IPS DF 6.9 (cell line): Measurements from ENCODE around the gene CD99.
"Not testable (repeated sequence)": the region's sequence is repeated elsewhere in the genome, so short reads cannot be mapped to it uniquely, and the experiment has no call there.

Experiments used
- DNase-seq: peaks from one replicate; pipeline ENCODE4 v3.0.0-alpha.2; 2013; ENCODE audit warnings: low read depth, low spot score
- H3K27ac ChIP-seq: one replicate; pipeline ENCODE4 v1.5.1; 2013; ENCODE audit warnings: low read length, control low read depth
- H3K27me3 ChIP-seq: 2 replicates; pipeline ENCODE4 v1.6.1; 2013; ENCODE audit warnings: mild to moderate bottlenecking, low read length; ENCODE audit not compliant: control insufficient read depth, insufficient read depth
- H3K36me3 ChIP-seq: 2 replicates; pipeline ENCODE4 v1.6.1; 2013; ENCODE audit warnings: low read length; ENCODE audit not compliant: control insufficient read depth, insufficient read depth
- H3K4me1 ChIP-seq: 2 replicates; pipeline ENCODE4 v1.6.1; 2013; ENCODE audit warnings: low read length; ENCODE audit not compliant: control insufficient read depth, insufficient read depth
- H3K4me3 ChIP-seq: 2 replicates; pipeline ENCODE4 v1.5.1; 2013; ENCODE audit warnings: mild to moderate bottlenecking, low read length
- H3K9me3 ChIP-seq: 2 replicates; pipeline ENCODE4 v1.6.1; 2013; ENCODE audit warnings: low read length, inconsistent platforms; ENCODE audit not compliant: control insufficient read depth, insufficient read depth
- WGBS: extraction: QIAGEN DNeasy Blood & Tissue Kit; methylation state at CpG from one replicate; pipeline ENCODE4 v1.1.7; 2013; ENCODE audit warnings: mixed read lengths, missing lambda C conversion rate; ENCODE audit not compliant: insufficient read length, insufficient coverage; 5-methylcytosine and 5-hydroxymethylcytosine counted together

The CD99 gene

GRCh38 chrX:2675657-2676200, 15.4 kb upstream of the CD99 start:
- not testable (repeated sequence) for H3K4me1 ChIP-seq, H3K27ac ChIP-seq, H3K4me3 ChIP-seq, H3K27me3 ChIP-seq, DNase-seq, H3K36me3 ChIP-seq, H3K9me3 ChIP-seq
- no CpG with 5 or more reads among the region's 7 CpGs for WGBS

- Histone ChIP-seq H3K36me3 (no peaks in the 10 kb centered on the region), H3K27me3 (no peaks in the 10 kb centered on the region), H3K9me3 (no peaks in the 10 kb centered on the region), H3K4me1 (no peaks in the 10 kb centered on the region), H3K27ac (no peak overlapping the region), H3K4me3 (no peak overlapping the region)
- WGBS, result no CpG with 5 or more reads among the region's 7 CpGs
- no peak for DNase-seq
Observed at GRCh38 chrX:2676794-2677675, 14.1 kb upstream of the CD99 start.

- H3K4me1 ChIP-seq, result no peaks in the 10 kb centered on the region
- no peak overlapping the region for H3K4me3 ChIP-seq
- no CpG with 5 or more reads among the region's 10 CpGs for WGBS
- DNase-seq, result no peak
- no peaks in the 10 kb centered on the region for H3K9me3 ChIP-seq
- H3K36me3 ChIP-seq, result no peaks in the 10 kb centered on the region
- no peaks in the 10 kb centered on the region for H3K27me3 ChIP-seq
- no peak overlapping the region for H3K27ac ChIP-seq
Observed at GRCh38 chrX:2677764-2678163, 13.3 kb upstream of the CD99 start.

GRCh38 chrX:2678583-2678982, 12.5 kb upstream of the CD99 start:
- H3K4me3 ChIP-seq, result no peak overlapping the region
- no CpG with 5 or more reads among the region's 5 CpGs for WGBS
- no peak overlapping the region for H3K27ac ChIP-seq

GRCh38 chrX:2679534-2680485, 11.3 kb upstream of the CD99 start:
- no CpG with 5 or more reads among the region's 9 CpGs for WGBS
- Histone ChIP-seq H3K4me1 (no peaks in the 10 kb centered on the region), H3K9me3 (no peaks in the 10 kb centered on the region), H3K27ac (no peak overlapping the region), H3K27me3 (no peaks in the 10 kb centered on the region; the same call in 1 of the 2 replicates), H3K4me3 (no peak overlapping the region), H3K36me3 (no peaks in the 10 kb centered on the region)
- no peak for DNase-seq

More at GRCh38 chrX:2678583-2678982, 12.5 kb upstream of the CD99 start:
- DNase-seq, result no peak
- H3K9me3 ChIP-seq, result no peaks in the 10 kb centered on the region
- H3K36me3 ChIP-seq, result no peaks in the 10 kb centered on the region
- no peaks in the 10 kb centered on the region for H3K4me1 ChIP-seq
- H3K27me3 ChIP-seq, result no peaks in the 10 kb centered on the region; the same call in 1 of the 2 replicates

- 100% methylated on average over 3 of the region's 6 CpGs for WGBS
- H3K27me3 ChIP-seq, result no peaks in the 10 kb centered on the region; the same call in 1 of the 2 replicates
- no peaks in the 10 kb centered on the region for H3K9me3 ChIP-seq
- no peaks in the 10 kb centered on the region for H3K4me1 ChIP-seq
- H3K36me3 ChIP-seq, result no peaks in the 10 kb centered on the region
- DNase-seq, result no peak
- no peak overlapping the region for H3K27ac ChIP-seq
- no peak overlapping the region for H3K4me3 ChIP-seq
Observed at GRCh38 chrX:2680486-2681348, 10.4 kb upstream of the CD99 start.

GRCh38 chrX:2682565-2683177, 8.4 kb upstream of the CD99 start:
- no CpG with 5 or more reads among the region's 6 CpGs for WGBS
- DNase-seq, result no peak
- H3K27me3 ChIP-seq, result peaks cover 2% of the 10 kb centered on the region; the same call in 1 of the 2 replicates
- peaks cover 1% of the 10 kb centered on the region; the same call in 1 of the 2 replicates for H3K4me1 ChIP-seq
- H3K4me3 ChIP-seq, result no peak overlapping the region
- H3K9me3 ChIP-seq, result no peaks in the 10 kb centered on the region
- H3K36me3 ChIP-seq, result no peaks in the 10 kb centered on the region
- no peak overlapping the region for H3K27ac ChIP-seq

- WGBS, result 100% methylated on average over 1 of the region's 1 CpG
- DNase-seq, result no peak
- Histone ChIP-seq H3K4me1 (peaks cover 1% of the 10 kb centered on the region; the same call in 1 of the 2 replicates), H3K27me3 (peaks cover 2% of the 10 kb centered on the region; the same call in 1 of the 2 replicates), H3K4me3 (no peak overlapping the region), H3K27ac (no peak overlapping the region), H3K36me3 (no peaks in the 10 kb centered on the region), H3K9me3 (no peaks in the 10 kb centered on the region)
Observed at GRCh38 chrX:2684256-2684655, 6.8 kb upstream of the CD99 start.

- Histone ChIP-seq H3K27me3 (peaks cover 2% of the 10 kb centered on the region), H3K4me3 (no peak overlapping the region), H3K9me3 (no peaks in the 10 kb centered on the region), H3K4me1 (peaks cover 1% of the 10 kb centered on the region; the same call in 1 of the 2 replicates), H3K36me3 (no peaks in the 10 kb centered on the region), H3K27ac (no peak overlapping the region)
- no peak for DNase-seq
- WGBS, result no CpG with 5 or more reads among the region's 5 CpGs
Observed at GRCh38 chrX:2685886-2686285, 5.2 kb upstream of the CD99 start.
